Measurements from ENCODE around the gene VCL. TPM values are rescaled to one million over a fixed set of nuclear protein-coding genes. Genes with fewer than 3 reads are reported as not detected.

VCL gene
- total RNA-seq, 1 experiment from 2014 or later, result 495 TPM

DNA sequence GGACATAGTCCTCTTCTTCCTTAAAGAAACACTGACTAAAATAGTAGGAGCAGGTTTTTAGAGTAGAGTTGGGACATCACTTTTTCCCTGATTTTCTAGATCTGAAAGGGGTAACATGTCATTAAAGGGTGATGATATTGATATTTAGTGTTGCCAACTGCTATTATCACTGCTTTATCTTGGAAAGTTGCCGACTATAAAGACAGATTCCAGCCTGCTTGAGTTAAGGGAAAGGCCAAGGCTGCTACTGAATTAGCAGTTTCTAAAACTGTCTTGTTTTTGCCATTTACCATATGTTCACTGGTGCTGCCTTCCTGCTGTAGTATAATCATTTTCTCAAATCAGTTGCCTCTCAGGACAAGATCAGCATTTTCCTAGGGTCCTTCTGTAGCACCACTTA lies 123.0 kb downstream of the VCL start:
- Histone ChIP-seq H3K9me3 (ENCODE audit: control insufficient read depth, insufficient read depth, low read depth, low read length) (no peaks in the 10 kb centered on the region), H3K27ac (ENCODE audit: low read length) (peak overlapping the region; percentile 12; the same call in 1 of the 2 replicates), H3K4me3 (ENCODE audit: low read depth in 2 of 2, low read length in 2 of 2) (no peak overlapping the region), H3K4me1 (ENCODE audit: control insufficient read depth, insufficient read depth, low read length) (no peaks in the 10 kb centered on the region), H3K36me3 (ENCODE audit: control insufficient read depth, insufficient read depth, low read length) (peaks cover 71% of the 10 kb centered on the region), H3K27me3 (ENCODE audit: control insufficient read depth, insufficient read depth, low read length) (no peaks in the 10 kb centered on the region)
- TF ChIP-seq POLR2AphosphoS5 (IDR thresholded peaks at IDR 0.05; ENCODE audit: low read depth, low read length) (no peak), SIN3A (IDR thresholded peaks at IDR 0.05; ENCODE audit: borderline replicate concordance, insufficient read depth, low read depth, low read length) (no peak), TCF7L2 (IDR thresholded peaks at IDR 0.05; ENCODE audit: low read depth, low read length) (no peak)
- TF ChIP-seq, protein P1, sequence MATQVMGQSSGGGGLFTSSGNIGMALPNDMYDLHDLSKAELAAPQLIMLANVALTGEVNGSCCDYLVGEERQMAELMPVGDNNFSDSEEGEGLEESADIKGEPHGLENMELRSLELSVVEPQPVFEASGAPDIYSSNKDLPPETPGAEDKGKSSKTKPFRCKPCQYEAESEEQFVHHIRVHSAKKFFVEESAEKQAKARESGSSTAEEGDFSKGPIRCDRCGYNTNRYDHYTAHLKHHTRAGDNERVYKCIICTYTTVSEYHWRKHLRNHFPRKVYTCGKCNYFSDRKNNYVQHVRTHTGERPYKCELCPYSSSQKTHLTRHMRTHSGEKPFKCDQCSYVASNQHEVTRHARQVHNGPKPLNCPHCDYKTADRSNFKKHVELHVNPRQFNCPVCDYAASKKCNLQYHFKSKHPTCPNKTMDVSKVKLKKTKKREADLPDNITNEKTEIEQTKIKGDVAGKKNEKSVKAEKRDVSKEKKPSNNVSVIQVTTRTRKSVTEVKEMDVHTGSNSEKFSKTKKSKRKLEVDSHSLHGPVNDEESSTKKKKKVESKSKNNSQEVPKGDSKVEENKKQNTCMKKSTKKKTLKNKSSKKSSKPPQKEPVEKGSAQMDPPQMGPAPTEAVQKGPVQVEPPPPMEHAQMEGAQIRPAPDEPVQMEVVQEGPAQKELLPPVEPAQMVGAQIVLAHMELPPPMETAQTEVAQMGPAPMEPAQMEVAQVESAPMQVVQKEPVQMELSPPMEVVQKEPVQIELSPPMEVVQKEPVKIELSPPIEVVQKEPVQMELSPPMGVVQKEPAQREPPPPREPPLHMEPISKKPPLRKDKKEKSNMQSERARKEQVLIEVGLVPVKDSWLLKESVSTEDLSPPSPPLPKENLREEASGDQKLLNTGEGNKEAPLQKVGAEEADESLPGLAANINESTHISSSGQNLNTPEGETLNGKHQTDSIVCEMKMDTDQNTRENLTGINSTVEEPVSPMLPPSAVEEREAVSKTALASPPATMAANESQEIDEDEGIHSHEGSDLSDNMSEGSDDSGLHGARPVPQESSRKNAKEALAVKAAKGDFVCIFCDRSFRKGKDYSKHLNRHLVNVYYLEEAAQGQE (IDR thresholded peaks at IDR 0.05; ENCODE audit: insufficient read depth in 1 of 2, low read depth in 2 of 2, low read length in 1 of 2), result no peak
- TF ChIP-seq, protein P2, sequence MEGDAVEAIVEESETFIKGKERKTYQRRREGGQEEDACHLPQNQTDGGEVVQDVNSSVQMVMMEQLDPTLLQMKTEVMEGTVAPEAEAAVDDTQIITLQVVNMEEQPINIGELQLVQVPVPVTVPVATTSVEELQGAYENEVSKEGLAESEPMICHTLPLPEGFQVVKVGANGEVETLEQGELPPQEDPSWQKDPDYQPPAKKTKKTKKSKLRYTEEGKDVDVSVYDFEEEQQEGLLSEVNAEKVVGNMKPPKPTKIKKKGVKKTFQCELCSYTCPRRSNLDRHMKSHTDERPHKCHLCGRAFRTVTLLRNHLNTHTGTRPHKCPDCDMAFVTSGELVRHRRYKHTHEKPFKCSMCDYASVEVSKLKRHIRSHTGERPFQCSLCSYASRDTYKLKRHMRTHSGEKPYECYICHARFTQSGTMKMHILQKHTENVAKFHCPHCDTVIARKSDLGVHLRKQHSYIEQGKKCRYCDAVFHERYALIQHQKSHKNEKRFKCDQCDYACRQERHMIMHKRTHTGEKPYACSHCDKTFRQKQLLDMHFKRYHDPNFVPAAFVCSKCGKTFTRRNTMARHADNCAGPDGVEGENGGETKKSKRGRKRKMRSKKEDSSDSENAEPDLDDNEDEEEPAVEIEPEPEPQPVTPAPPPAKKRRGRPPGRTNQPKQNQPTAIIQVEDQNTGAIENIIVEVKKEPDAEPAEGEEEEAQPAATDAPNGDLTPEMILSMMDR (IDR thresholded peaks at IDR 0.05), result no peak
- in situ Hi-C loops (cut with HindIII; ENCODE audit: low pct_unique_long_range_greater_than_20kb, low sequenced_read_pairs), result no loop called here
- no peak for ATAC-seq
- intact Hi-C loops (cut with micrococcal nuclease; ENCODE audit: unreplicated experiment), result no loop called here
- ChIA-PET CTCF (no interaction called here), POLR2A (no interaction called here)
- BruUV-seq (replicated peaks), result no TSS peak
- DNase-seq (ENCODE audit: low read depth, low spot score), result no peak

DNA sequence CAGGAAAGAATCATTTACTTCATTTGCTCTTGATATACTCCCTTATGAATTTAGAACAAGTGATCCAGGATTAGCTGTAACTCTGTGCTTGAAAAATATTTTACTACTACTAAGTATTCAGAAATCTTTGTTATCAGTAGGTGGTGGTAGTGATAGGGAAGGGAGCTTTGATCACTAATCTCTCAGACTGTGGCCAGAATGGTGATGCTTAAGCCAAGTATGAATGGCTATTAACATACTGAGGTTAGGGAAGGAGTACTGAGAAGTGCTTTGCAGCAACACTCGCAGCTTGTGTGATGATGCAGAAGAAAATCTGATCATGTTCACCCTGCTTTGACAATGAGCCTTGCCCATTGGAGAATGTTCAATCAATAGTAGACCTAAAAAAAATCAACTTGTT lies 123.5 kb downstream of the VCL start:
- ChIA-PET CTCF (no interaction called here), POLR2A (no interaction called here)
- intact Hi-C loops (cut with micrococcal nuclease; ENCODE audit: unreplicated experiment) (no loop called here), in situ Hi-C loops (cut with HindIII; ENCODE audit: low pct_unique_long_range_greater_than_20kb, low sequenced_read_pairs) (no loop called here)
- ATAC-seq (no peak), DNase-seq (ENCODE audit: low read depth, low spot score) (no peak)
- peaks cover 68% of the 10 kb centered on the region for H3K36me3 ChIP-seq (ENCODE audit: control insufficient read depth, insufficient read depth, low read length)
- peak overlapping the region; percentile 12; the same call in 1 of the 2 replicates for H3K27ac ChIP-seq (ENCODE audit: low read length)
- no peak for TF ChIP-seq SIN3A (IDR thresholded peaks at IDR 0.05; ENCODE audit: borderline replicate concordance, insufficient read depth, low read depth, low read length)
- TF ChIP-seq POLR2AphosphoS5 (IDR thresholded peaks at IDR 0.05; ENCODE audit: low read depth, low read length), result no peak
- TF ChIP-seq, protein P2 (IDR thresholded peaks at IDR 0.05), result no peak
- TF ChIP-seq, protein P1 (IDR thresholded peaks at IDR 0.05; ENCODE audit: insufficient read depth in 1 of 2, low read depth in 2 of 2, low read length in 1 of 2), result no peak
- no peak for TF ChIP-seq TCF7L2 (IDR thresholded peaks at IDR 0.05; ENCODE audit: low read depth, low read length)
- BruUV-seq (replicated peaks), result no TSS peak
- H3K27me3 ChIP-seq (ENCODE audit: control insufficient read depth, insufficient read depth, low read length), result no peaks in the 10 kb centered on the region
- H3K4me3 ChIP-seq (ENCODE audit: low read depth in 2 of 2, low read length in 2 of 2), result no peak overlapping the region
- H3K9me3 ChIP-seq (ENCODE audit: control insufficient read depth, insufficient read depth, low read depth, low read length), result no peaks in the 10 kb centered on the region
- H3K4me1 ChIP-seq (ENCODE audit: control insufficient read depth, insufficient read depth, low read length), result no peaks in the 10 kb centered on the region

Data from Panc1 (cell line).